ENCODE data around the gene KDSR. TPM values are rescaled to one million over a fixed set of nuclear protein-coding genes. Genes with fewer than 3 reads are reported as not detected.
A peak's percentile ranks its signal among the peaks of the same experiment; 100 is the strongest.

KDSR gene
- total and polyA plus RNA-seq, 2 donors (not counting 1 experiment from before 2014, with no cell fraction given), result 6.4 to 21.1 TPM

DNA sequence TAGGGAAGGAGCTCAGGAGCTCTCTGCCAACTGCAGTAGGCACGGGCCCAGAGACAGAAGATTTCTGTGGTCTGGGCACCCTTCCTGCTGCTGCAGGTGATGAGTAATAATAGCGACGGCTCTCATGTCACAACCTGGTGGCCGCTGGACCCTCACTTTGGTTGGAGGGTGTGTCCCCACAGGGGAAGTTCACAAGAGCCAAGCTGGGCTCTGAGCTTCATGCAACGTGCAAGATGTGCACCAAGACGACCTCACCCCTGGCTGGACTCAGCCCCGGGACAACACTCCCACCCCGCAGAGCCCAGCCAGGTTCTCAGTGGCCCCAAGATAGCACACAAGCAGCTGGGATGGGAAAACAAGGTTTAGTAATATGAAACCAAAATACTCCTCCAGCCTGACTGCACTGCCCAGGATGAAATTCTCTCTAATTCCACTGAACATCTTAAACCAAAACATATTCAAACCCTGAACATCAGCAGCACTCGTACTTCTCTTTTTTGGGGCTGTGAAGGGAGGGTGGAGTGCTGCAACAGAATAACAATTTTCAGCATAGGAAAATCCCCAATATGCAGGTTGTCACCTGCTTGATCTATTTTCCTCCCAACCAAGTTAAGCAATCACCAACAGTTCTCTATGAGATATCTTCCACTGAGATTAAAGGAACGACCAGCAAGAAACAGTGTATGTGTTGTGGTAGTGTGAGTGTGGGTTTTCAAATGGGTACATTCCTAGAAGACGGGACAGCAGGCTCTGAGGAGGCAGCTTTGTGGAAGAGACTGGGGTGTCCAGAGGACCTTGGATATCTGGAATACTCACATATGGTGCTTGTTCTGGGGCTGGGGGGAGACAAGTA, 73.9 kb downstream of the KDSR start:
- Histone ChIP-seq H3K27ac (ENCODE audit: low read length in 2 of 2) (peak overlapping the region; percentile 94 to 95), H3K36me3 (replicated peaks in 1 of 2; ENCODE audit: control extremely low read depth in 1 of 2, control insufficient read depth in 1 of 2, extremely low read depth in 1 of 2, insufficient read depth in 2 of 2, low read length in 1 of 2) (peaks cover 0 to 15% of the 10 kb centered on the region in 2 experiments), H3K79me2 (ENCODE audit: control insufficient read depth, insufficient read depth, low read length) (peaks cover 75% of the 10 kb centered on the region), H2AFZ (ENCODE audit: insufficient read depth, low read depth, low read length, poor library complexity, severe bottlenecking) (peak overlapping the region; percentile 57), H3K4me2 (replicated peaks; ENCODE audit: low read depth, low read length, poor library complexity, severe bottlenecking) (peak overlapping the region; percentile 82), H3K4me1 (ENCODE audit: control insufficient read depth in 2 of 2, insufficient read depth in 2 of 2, low read length in 2 of 2) (peaks cover 74 to 75% of the 10 kb centered on the region in 2 donors), H3K9ac (ENCODE audit: low read length) (peak overlapping the region; percentile 59), H3K27me3 (replicated peaks in 1 of 4; ENCODE audit: control extremely low read depth in 1 of 4, control insufficient read depth in 3 of 4, insufficient read depth in 4 of 4, low read length in 3 of 4) (no peaks in the 10 kb centered on the region), H4K20me1 (ENCODE audit: control insufficient read depth, insufficient read depth, low read length, poor library complexity, severe bottlenecking) (no peaks in the 10 kb centered on the region), H3K9me3 (ENCODE audit: control extremely low read depth in 1 of 3, control insufficient read depth in 2 of 3, insufficient read depth in 1 of 3, low read length in 2 of 3) (no peaks in the 10 kb centered on the region), H3K4me3 (ENCODE audit: control extremely low read depth in 1 of 5, extremely low read depth in 1 of 5, insufficient read depth in 1 of 5, low read depth in 2 of 5, low read length in 4 of 5) (peak overlapping the region in 4 of 5 experiments; percentile 18 to 60 (median 46))
- Mint-ChIP-seq H3K27ac (no peak overlapping the region), H3K27me3 (no peaks in the 10 kb centered on the region), H3K4me3 (peak overlapping the region; percentile 79), H3K4me1 (peaks cover 62% of the 10 kb centered on the region), H3K9me3 (ENCODE audit: insufficient read depth) (peaks cover 1% of the 10 kb centered on the region)
- ATAC-seq (ENCODE audit: low read depth) (peak; percentile 80), DNase-seq (peak; percentile 81)
- 7% methylated on average over 9 of the region's 11 CpGs for WGBS (ENCODE audit: insufficient coverage)
- intact Hi-C loops (cut with micrococcal nuclease), result loop anchor here (1.0 to 5.0 kb wide), 6 partner anchors 8 to 132 kb away; no protein-coding TSS in a partner anchor
- POLR2A ChIA-PET, result interaction anchor here (0.7 to 2.1 kb wide), 16 partner anchors 8 to 158 kb away, joined by 3 to 15 read pairs (median 4); no protein-coding TSS in a partner anchor
- TF ChIP-seq CTCF (IDR thresholded peaks at IDR 0.05) (no peak), EZH2 (IDR thresholded peaks at IDR 0.05; ENCODE audit: borderline replicate concordance, insufficient read depth, low read depth, low read length, poor library complexity, severe bottlenecking) (no peak)
- CTCF ChIA-PET, result interaction anchor here (0.5 to 4.8 kb wide), 13 partner anchors 9 to 277 kb away, joined by 3 to 45 read pairs (median 4); partner anchors contain the start of gene BCL2

Data from B cell (primary cell).